ENCODE data around the gene DHX57. TPM values are rescaled to one million over a fixed set of nuclear protein-coding genes. Genes with fewer than 3 reads are reported as not detected.

Gene DHX57
- polyA plus RNA-seq, 1 donor from 2014 or later: 44.0 TPM

DNA sequence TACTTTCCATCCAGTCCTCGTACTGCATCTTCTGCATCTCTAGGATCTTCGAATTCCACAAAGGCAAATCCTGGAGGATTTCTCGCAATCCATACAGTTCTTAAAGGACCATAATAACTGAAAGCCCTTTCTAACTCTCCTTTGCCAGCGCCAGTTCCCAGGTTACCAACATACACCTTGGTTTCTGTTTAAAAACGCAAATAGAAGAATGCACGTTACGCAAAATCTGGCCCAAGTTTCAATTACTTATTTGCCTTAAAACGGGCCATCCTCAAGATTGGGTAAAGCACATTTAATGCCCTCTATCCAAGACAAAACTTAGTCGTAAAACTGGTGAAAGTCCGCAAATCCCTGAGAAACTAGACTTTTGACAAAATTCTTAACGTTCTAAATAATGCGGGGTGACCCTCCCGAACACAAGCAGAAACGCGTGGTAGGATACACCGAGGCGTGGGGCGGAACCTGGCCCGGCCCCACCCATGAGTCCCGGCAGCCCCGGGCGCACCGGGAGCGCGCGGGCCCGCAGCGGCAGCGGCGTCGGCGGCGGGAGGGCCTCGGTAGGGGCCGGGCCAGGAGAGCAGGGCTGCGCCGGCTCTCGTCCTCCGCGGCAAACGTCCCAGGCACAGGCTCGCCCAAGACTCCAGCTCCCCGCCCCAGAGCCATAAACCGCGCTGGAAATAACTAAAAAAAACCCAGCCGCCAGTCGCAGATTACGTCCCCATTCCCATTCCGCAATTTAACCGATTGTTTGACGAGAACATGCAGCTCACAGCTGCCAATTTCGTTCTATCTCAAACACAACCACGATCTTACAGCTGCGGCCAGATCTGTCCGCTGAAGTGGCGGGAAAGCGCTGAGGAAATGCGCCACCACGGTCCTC, 125.5 kb downstream of the DHX57 start:
- peak overlapping the region; percentile 59 for H3K4me2 ChIP-seq (ENCODE audit: low read length)
- H3K27me3 ChIP-seq (ENCODE audit: insufficient read depth, low read depth, low read length): no peaks in the 10 kb centered on the region
- H3K4me3 ChIP-seq (ENCODE audit: low read length): peak overlapping the region; percentile 96
- TF ChIP-seq POLR2AphosphoS5 (IDR thresholded peaks at IDR 0.05): peak; percentile 53
- no peak for TF ChIP-seq EZH2 (IDR thresholded peaks at IDR 0.05; ENCODE audit: borderline replicate concordance, insufficient read depth, low read length, poor library complexity, severe bottlenecking)
- TF ChIP-seq EP300 (conservative IDR thresholded peaks at IDR 0.05; ENCODE audit: poor library complexity, severe bottlenecking): no peak
- peak overlapping the region; percentile 100 for H3K27ac ChIP-seq (ENCODE audit: low read length)
- peaks cover 50% of the 10 kb centered on the region for H3K79me2 ChIP-seq (replicated peaks; ENCODE audit: insufficient read depth, low read length)
- H3K9me3 ChIP-seq (ENCODE audit: low read length): no peaks in the 10 kb centered on the region
- H3K36me3 ChIP-seq (ENCODE audit: insufficient read depth, low read length): peaks cover 30% of the 10 kb centered on the region
- no peaks in the 10 kb centered on the region for H3K9me2 ChIP-seq (ENCODE audit: insufficient read depth, low read length)
- peak overlapping the region; percentile 100 for H3K9ac ChIP-seq (ENCODE audit: low read length)
- H4K20me1 ChIP-seq (ENCODE audit: insufficient read depth): peaks cover 15% of the 10 kb centered on the region
- H3F3A ChIP-seq (ENCODE audit: insufficient read depth, low read length, poor library complexity, severe bottlenecking): no peaks in the 10 kb centered on the region
- peak overlapping the region; percentile 92 for H2AFZ ChIP-seq (ENCODE audit: low read depth, low read length)

DNA sequence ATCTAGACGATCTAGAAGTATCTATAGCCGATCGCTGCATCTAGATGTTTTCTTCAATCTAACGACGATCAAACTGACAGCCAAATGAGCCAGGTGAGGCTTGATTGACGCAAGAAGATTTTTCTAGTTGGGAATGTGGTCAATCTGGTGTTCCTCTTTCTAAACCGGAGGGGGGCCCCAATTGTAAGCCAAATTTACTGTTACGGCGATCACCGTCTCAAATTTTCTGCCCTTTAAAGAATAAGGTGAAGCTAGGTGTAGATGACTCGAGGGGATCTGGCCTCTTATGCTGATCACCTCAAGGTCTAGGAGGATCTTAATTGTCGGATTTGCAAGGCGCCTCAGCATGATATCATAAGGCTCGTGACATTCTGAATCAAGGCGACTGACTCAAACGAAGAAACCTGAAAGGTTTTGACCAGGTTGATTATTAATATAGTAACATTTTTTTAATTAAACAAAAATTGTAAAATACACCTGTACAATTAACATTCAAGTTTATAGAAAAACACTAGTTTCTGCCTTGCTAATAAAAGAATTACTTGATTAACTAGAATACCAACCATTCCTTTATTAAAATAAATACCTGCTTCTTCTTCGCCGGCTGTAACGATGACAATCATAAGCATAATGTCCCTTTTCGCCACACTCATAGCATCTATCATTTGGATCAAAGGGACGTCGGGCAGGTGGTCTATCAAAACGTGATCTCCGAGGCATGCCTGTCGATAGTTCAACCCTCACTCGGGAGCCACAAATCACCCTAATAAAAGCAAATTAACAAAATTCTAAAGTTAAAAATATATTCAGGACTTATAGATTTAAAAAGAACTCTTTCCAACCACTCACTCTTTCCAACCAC, 126.6 kb downstream of the DHX57 start:
- H3K27ac ChIP-seq (ENCODE audit: low read length): no peak overlapping the region

More for the DNA sequence above, 126.6 kb downstream of the DHX57 start:
- Histone ChIP-seq H4K20me1 (ENCODE audit: insufficient read depth) (peaks cover 19% of the 10 kb centered on the region), H3K9me2 (ENCODE audit: insufficient read depth, low read length) (no peaks in the 10 kb centered on the region), H2AFZ (ENCODE audit: low read depth, low read length) (no peak overlapping the region), H3K9ac (ENCODE audit: low read length) (peak overlapping the region; percentile 100), H3K27me3 (ENCODE audit: insufficient read depth, low read depth, low read length) (no peaks in the 10 kb centered on the region), H3K9me3 (ENCODE audit: low read length) (no peaks in the 10 kb centered on the region), H3K4me2 (ENCODE audit: low read length) (peak overlapping the region; percentile 59), H3K4me3 (ENCODE audit: low read length) (peak overlapping the region; percentile 96), H3F3A (ENCODE audit: insufficient read depth, low read length, poor library complexity, severe bottlenecking) (no peaks in the 10 kb centered on the region), H3K36me3 (ENCODE audit: insufficient read depth, low read length) (peaks cover 35% of the 10 kb centered on the region), H3K79me2 (replicated peaks; ENCODE audit: insufficient read depth, low read length) (peaks cover 58% of the 10 kb centered on the region)
- TF ChIP-seq, protein P1, sequence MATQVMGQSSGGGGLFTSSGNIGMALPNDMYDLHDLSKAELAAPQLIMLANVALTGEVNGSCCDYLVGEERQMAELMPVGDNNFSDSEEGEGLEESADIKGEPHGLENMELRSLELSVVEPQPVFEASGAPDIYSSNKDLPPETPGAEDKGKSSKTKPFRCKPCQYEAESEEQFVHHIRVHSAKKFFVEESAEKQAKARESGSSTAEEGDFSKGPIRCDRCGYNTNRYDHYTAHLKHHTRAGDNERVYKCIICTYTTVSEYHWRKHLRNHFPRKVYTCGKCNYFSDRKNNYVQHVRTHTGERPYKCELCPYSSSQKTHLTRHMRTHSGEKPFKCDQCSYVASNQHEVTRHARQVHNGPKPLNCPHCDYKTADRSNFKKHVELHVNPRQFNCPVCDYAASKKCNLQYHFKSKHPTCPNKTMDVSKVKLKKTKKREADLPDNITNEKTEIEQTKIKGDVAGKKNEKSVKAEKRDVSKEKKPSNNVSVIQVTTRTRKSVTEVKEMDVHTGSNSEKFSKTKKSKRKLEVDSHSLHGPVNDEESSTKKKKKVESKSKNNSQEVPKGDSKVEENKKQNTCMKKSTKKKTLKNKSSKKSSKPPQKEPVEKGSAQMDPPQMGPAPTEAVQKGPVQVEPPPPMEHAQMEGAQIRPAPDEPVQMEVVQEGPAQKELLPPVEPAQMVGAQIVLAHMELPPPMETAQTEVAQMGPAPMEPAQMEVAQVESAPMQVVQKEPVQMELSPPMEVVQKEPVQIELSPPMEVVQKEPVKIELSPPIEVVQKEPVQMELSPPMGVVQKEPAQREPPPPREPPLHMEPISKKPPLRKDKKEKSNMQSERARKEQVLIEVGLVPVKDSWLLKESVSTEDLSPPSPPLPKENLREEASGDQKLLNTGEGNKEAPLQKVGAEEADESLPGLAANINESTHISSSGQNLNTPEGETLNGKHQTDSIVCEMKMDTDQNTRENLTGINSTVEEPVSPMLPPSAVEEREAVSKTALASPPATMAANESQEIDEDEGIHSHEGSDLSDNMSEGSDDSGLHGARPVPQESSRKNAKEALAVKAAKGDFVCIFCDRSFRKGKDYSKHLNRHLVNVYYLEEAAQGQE (IDR thresholded peaks at IDR 0.05; ENCODE audit: borderline replicate concordance): no peak
- TF ChIP-seq MXI1 (conservative IDR thresholded peaks at IDR 0.05; ENCODE audit: poor library complexity, severe bottlenecking): no peak
- no peak for TF ChIP-seq EP300 (conservative IDR thresholded peaks at IDR 0.05; ENCODE audit: poor library complexity, severe bottlenecking)
- no peak for TF ChIP-seq RAD21 (conservative IDR thresholded peaks at IDR 0.05)
- TF ChIP-seq EZH2 (IDR thresholded peaks at IDR 0.05; ENCODE audit: borderline replicate concordance, insufficient read depth, low read length, poor library complexity, severe bottlenecking): no peak
- TF ChIP-seq, protein P2, sequence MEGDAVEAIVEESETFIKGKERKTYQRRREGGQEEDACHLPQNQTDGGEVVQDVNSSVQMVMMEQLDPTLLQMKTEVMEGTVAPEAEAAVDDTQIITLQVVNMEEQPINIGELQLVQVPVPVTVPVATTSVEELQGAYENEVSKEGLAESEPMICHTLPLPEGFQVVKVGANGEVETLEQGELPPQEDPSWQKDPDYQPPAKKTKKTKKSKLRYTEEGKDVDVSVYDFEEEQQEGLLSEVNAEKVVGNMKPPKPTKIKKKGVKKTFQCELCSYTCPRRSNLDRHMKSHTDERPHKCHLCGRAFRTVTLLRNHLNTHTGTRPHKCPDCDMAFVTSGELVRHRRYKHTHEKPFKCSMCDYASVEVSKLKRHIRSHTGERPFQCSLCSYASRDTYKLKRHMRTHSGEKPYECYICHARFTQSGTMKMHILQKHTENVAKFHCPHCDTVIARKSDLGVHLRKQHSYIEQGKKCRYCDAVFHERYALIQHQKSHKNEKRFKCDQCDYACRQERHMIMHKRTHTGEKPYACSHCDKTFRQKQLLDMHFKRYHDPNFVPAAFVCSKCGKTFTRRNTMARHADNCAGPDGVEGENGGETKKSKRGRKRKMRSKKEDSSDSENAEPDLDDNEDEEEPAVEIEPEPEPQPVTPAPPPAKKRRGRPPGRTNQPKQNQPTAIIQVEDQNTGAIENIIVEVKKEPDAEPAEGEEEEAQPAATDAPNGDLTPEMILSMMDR (IDR thresholded peaks at IDR 0.05; ENCODE audit: poor library complexity, severe bottlenecking): no peak
- no peak for TF ChIP-seq SMC3 (conservative IDR thresholded peaks at IDR 0.05; ENCODE audit: poor library complexity)
- TF ChIP-seq POLR2AphosphoS5 (IDR thresholded peaks at IDR 0.05): no peak
- no peak for TF ChIP-seq TAF1 (IDR thresholded peaks at IDR 0.05; ENCODE audit: low read depth)
